Ishikawa (cell line): ENCODE measurements around the gene TM6SF1.

Experiments used
- CEBPB ChIP-seq: IDR thresholded peaks from 2 replicates; pipeline ENCODE4 v1.6.1; 2012
- CREB1 ChIP-seq: IDR thresholded peaks from 2 replicates; pipeline ENCODE4 v1.6.1; 2012; ENCODE audit warnings: low read depth
- EP300 ChIP-seq: IDR thresholded peaks from 2 replicates; pipeline ENCODE4 v1.6.1; 2012; ENCODE audit warnings: borderline replicate concordance
- RAD21 ChIP-seq: IDR thresholded peaks from 2 replicates; pipeline ENCODE4 v1.6.1; 2012; ENCODE audit warnings: low read depth
- REST ChIP-seq: IDR thresholded peaks from 2 replicates; pipeline ENCODE4 v1.6.1; 2012; ENCODE audit warnings: low read depth, mild to moderate bottlenecking
- TAF1 ChIP-seq: IDR thresholded peaks from 2 replicates; pipeline ENCODE4 v1.6.1; 2012; ENCODE audit warnings: low read depth, mild to moderate bottlenecking
- TCF12 ChIP-seq: IDR thresholded peaks from 2 replicates; pipeline ENCODE4 v1.6.1; 2012; ENCODE audit warnings: low read depth
- USF1 ChIP-seq: IDR thresholded peaks from 2 replicates; pipeline ENCODE4 v1.6.1; 2012
- YY1 ChIP-seq: IDR thresholded peaks from 2 replicates; pipeline ENCODE4 v1.6.1; 2012; ENCODE audit warnings: low read depth
- ZBTB7A ChIP-seq: IDR thresholded peaks from 2 replicates; pipeline ENCODE4 v1.6.1; 2012; ENCODE audit warnings: low read depth
- TF ChIP-seq, protein P1 (sequence below): IDR thresholded peaks from 2 replicates; pipeline ENCODE4 v1.6.1; 2012

DNA sequence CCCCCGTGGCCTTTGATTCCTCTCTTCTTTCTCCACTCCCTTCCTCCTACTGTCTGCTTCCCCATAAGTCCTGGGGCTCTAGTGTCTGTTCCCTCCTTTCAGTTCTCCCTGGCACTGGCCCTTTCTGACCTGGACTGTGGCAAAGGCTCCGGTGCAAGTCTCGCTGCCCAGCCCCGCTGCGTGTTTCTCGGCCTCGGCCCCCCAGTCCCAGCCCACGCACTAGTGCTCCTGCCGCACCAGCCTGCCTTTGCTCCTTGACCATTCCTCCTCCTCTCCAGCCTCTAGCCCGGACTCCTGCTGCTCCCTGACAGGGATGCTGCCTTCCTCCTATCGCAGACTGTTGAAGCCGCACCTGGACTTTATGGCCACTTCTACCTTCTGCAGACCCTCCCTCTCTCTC lies 2.1 kb downstream of the TM6SF1 start:
- TF ChIP-seq, protein P1, sequence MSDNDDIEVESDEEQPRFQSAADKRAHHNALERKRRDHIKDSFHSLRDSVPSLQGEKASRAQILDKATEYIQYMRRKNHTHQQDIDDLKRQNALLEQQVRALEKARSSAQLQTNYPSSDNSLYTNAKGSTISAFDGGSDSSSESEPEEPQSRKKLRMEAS, result no peak
- TF ChIP-seq EP300 (no peak), REST (no peak), CEBPB (no peak), CREB1 (no peak), RAD21 (no peak), YY1 (no peak), USF1 (no peak), ZBTB7A (no peak), TAF1 (no peak), TCF12 (no peak)
